ENCODE data around the gene ATAD3B. TPM values are rescaled to one million over a fixed set of nuclear protein-coding genes. Genes with fewer than 3 reads are reported as not detected.

ATAD3B gene
- total and polyA plus RNA-seq, 2 of the 13 experiments (the other 11 are each of a cell fraction or from before 2014, with no cell fraction given) = 9.6 to 31.1 TPM

DNA sequence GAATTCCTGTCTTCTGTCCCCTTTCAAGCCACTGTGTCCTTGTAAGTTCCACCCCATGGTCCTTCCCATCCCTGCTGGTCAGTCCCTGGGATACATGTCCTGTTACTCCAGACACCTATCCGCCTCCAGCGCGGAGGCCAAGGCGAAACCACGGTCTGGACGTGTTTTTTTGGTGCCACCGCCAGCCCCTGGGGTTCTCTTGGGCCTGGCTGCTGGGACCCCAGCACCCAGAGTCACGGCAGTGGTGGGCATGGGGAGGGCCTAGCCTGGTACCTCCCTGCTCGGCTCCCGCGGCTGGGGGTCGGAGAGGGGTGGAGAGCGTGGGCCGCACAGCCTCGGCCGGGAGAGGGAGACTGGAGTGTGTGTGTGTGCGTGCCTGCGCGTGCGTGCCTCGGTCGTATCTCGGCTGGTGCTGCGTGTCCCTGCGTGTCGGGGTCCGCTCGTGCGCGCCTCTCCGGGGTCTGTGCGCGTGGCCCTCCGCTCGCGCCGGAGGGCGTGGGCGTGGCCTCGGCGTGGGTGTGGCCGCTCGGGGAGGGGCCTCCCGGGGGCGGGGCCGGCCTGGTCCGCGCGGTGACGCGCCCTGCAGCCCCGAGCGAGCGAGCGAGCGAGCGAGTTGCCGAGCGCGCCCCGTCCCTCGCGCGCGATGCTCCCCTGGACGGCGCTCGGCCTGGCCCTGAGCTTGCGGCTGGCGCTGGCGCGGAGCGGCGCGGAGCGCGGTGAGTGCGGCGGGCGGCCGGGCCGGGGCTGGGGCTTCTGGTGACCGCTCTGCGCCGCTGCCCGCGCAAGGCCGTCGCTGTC lies 36.3 kb upstream of the ATAD3B start, which contains the start of gene VWA1 (continued):
- TF ChIP-seq, protein P1, sequence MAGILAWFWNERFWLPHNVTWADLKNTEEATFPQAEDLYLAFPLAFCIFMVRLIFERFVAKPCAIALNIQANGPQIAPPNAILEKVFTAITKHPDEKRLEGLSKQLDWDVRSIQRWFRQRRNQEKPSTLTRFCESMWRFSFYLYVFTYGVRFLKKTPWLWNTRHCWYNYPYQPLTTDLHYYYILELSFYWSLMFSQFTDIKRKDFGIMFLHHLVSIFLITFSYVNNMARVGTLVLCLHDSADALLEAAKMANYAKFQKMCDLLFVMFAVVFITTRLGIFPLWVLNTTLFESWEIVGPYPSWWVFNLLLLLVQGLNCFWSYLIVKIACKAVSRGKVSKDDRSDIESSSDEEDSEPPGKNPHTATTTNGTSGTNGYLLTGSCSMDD (CRISPR knock-in tag; IDR thresholded peaks at IDR 0.05) = no peak
- no peak for TF ChIP-seq HNRNPH1 (optimal IDR thresholded peaks at IDR 0.05; ENCODE audit: low read depth, low read length)
- peak; percentile 19; the same call in 1 of the 2 replicates for TF ChIP-seq KDM2A (CRISPR knock-in tag; IDR thresholded peaks at IDR 0.05; ENCODE audit: borderline replicate concordance, low read depth)
- TF ChIP-seq U2AF1 (optimal IDR thresholded peaks at IDR 0.05; ENCODE audit: low read depth, low read length) = no peak
- TF ChIP-seq FOXK2 (IDR thresholded peaks at IDR 0.05) = no peak
- TF ChIP-seq ZSCAN9 (CRISPR knock-in tag; IDR thresholded peaks at IDR 0.05; ENCODE audit: borderline replicate concordance) = no peak
- TF ChIP-seq ZNF562 (CRISPR knock-in tag; IDR thresholded peaks at IDR 0.05; ENCODE audit: borderline replicate concordance) = no peak
- 0 out of 2 replicates have a peak, but pooled peaks have one; percentile 6 for TF ChIP-seq JUN (CRISPR knock-in tag; IDR thresholded peaks at IDR 0.05)
- no peak for TF ChIP-seq ZNF44 (CRISPR knock-in tag; IDR thresholded peaks at IDR 0.05)
- no peak for TF ChIP-seq NR1H2 (CRISPR knock-in tag; IDR thresholded peaks at IDR 0.05; ENCODE audit: borderline replicate concordance, low read depth)
- no peak for TF ChIP-seq NCOA5 (CRISPR knock-in tag; IDR thresholded peaks at IDR 0.05)
- TF ChIP-seq EZH2 (conservative IDR thresholded peaks at IDR 0.05; ENCODE audit: low read depth, low read length) = no peak
- TF ChIP-seq, protein P2, sequence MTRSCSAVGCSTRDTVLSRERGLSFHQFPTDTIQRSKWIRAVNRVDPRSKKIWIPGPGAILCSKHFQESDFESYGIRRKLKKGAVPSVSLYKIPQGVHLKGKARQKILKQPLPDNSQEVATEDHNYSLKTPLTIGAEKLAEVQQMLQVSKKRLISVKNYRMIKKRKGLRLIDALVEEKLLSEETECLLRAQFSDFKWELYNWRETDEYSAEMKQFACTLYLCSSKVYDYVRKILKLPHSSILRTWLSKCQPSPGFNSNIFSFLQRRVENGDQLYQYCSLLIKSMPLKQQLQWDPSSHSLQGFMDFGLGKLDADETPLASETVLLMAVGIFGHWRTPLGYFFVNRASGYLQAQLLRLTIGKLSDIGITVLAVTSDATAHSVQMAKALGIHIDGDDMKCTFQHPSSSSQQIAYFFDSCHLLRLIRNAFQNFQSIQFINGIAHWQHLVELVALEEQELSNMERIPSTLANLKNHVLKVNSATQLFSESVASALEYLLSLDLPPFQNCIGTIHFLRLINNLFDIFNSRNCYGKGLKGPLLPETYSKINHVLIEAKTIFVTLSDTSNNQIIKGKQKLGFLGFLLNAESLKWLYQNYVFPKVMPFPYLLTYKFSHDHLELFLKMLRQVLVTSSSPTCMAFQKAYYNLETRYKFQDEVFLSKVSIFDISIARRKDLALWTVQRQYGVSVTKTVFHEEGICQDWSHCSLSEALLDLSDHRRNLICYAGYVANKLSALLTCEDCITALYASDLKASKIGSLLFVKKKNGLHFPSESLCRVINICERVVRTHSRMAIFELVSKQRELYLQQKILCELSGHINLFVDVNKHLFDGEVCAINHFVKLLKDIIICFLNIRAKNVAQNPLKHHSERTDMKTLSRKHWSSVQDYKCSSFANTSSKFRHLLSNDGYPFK (CRISPR knock-in tag; IDR thresholded peaks at IDR 0.05; ENCODE audit: borderline replicate concordance) = no peak
- no peak for TF ChIP-seq STAG1 (CRISPR knock-in tag; IDR thresholded peaks at IDR 0.05)
- TF ChIP-seq ZNF75D (CRISPR knock-in tag; IDR thresholded peaks at IDR 0.05; ENCODE audit: borderline replicate concordance) = no peak
- TF ChIP-seq, protein P3, sequence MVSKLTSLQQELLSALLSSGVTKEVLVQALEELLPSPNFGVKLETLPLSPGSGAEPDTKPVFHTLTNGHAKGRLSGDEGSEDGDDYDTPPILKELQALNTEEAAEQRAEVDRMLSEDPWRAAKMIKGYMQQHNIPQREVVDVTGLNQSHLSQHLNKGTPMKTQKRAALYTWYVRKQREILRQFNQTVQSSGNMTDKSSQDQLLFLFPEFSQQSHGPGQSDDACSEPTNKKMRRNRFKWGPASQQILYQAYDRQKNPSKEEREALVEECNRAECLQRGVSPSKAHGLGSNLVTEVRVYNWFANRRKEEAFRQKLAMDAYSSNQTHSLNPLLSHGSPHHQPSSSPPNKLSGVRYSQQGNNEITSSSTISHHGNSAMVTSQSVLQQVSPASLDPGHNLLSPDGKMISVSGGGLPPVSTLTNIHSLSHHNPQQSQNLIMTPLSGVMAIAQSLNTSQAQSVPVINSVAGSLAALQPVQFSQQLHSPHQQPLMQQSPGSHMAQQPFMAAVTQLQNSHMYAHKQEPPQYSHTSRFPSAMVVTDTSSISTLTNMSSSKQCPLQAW (CRISPR knock-in tag; IDR thresholded peaks at IDR 0.05) = peak; percentile 68; the same call in 1 of the 2 replicates
- no peak for TF ChIP-seq CBX1 (IDR thresholded peaks at IDR 0.05; ENCODE audit: low read depth)
- TF ChIP-seq ZSCAN25 (CRISPR knock-in tag; IDR thresholded peaks at IDR 0.05) = peak; percentile 68
